GM12878 (cell line): ENCODE results near the gene ABCC1. TPM values are rescaled to one million over a fixed set of nuclear protein-coding genes. Genes with fewer than 3 reads are reported as not detected.

ENCODE experiments used
- ATAC-seq: fragments of 200-7000 bp; cut with Tn5 transposase; 3 replicates; pipeline ENCODE4 v1.9.1; 2020; ENCODE audit warnings: mild to moderate bottlenecking, moderate library complexity
- BruUV-seq: library from RNA; stranded (reverse); fragments of 400-500 nt; replicated peaks from 2 replicates; lab custom pipeline; 2021; lab: Mats Ljungman, UMichigan
- CTCF ChIA-PET: fragments of 300-600 bp; sonication (Branson Sonifier 250); formaldehyde crosslinking; extraction: SDS; loops from one replicate; lab custom pipeline; 2021; ENCODE audit warnings: inconsistent platforms; lab: Yijun Ruan, JAX
- POLR2A ChIA-PET: fragments of 350-600 bp; formaldehyde crosslinking; extraction: SDS; loops from one replicate; lab custom pipeline; 2021; ENCODE audit warnings: inconsistent platforms; lab: Charles Lee
- RAD21 ChIA-PET: fragments of 300-600 bp; sonication (Branson Sonifier 250); formaldehyde crosslinking; loops from one replicate; lab custom pipeline; 2023; ENCODE audit warnings: antibody characterized with exemption; ENCODE audit not compliant: unreplicated experiment; lab: Charles Lee
- SMC1A ChIA-PET: fragments of 300-600 bp; sonication (Branson Sonifier 250); formaldehyde crosslinking; loops from one replicate; lab custom pipeline; 2023; ENCODE audit not compliant: unreplicated experiment, uncharacterized antibody; lab: Charles Lee
- DNase-seq: peaks from one replicate; pipeline ENCODE4 v3.0.0-alpha.2; 2011; ENCODE audit warnings: low read depth, low spot score
- FAIRE-seq: peaks from 3 replicates; lab custom pipeline; 2011; peaks lifted over from hg19 to GRCh38; lab: Jason Lieb, UNC
- H2AFZ ChIP-seq: 2 replicates; pipeline ENCODE4 v1.6.0; 2011; ENCODE audit warnings: low read depth, low read length, control low read depth; ENCODE audit not compliant: control insufficient read depth
- H3K27ac ChIP-seq: 2 replicates; pipeline ENCODE4 v1.5.1; 2011; ENCODE audit warnings: control low read depth; ENCODE audit not compliant: control insufficient read depth, insufficient read depth
- H3K27me3 ChIP-seq, 2 experiments: replicated peaks in 1 of 2; 2 replicates each; pipeline versions ENCODE4 v1.6.0 to v1.6.1; 2011; ENCODE audit warnings: low read length in 1 of 2; ENCODE audit not compliant: control insufficient read depth in 2 of 2, insufficient read depth in 2 of 2
- H3K36me3 ChIP-seq, 2 experiments: 2 replicates each; pipeline ENCODE4 v1.5.1; 2011; ENCODE audit warnings: low read length in 1 of 2; ENCODE audit not compliant: control insufficient read depth in 2 of 2, insufficient read depth in 2 of 2
- H3K4me1 ChIP-seq: 2 replicates; pipeline ENCODE4 v1.6.1; 2011; ENCODE audit warnings: mild to moderate bottlenecking, low read length, moderate library complexity, mixed read lengths; ENCODE audit not compliant: control insufficient read depth, insufficient read depth
- H3K4me2 ChIP-seq: 2 replicates; pipeline ENCODE4 v1.6.0; 2011; ENCODE audit warnings: control low read depth; ENCODE audit not compliant: control insufficient read depth, insufficient read depth
- H3K4me3 ChIP-seq: fragments of 200-600 bp; sonication (generic); 2 replicates; pipeline ENCODE4 v1.5.1; 2016
- H3K79me2 ChIP-seq: 2 replicates; pipeline ENCODE4 v1.6.0; 2011; ENCODE audit warnings: low read length; ENCODE audit not compliant: control insufficient read depth, insufficient read depth
- H3K9ac ChIP-seq: 2 replicates; pipeline ENCODE4 v1.8.0; 2011; ENCODE audit warnings: low read length, control low read depth, mixed read lengths; ENCODE audit not compliant: control insufficient read depth, insufficient read depth
- H3K9me3 ChIP-seq: replicated peaks from 3 replicates; pipeline ENCODE4 v1.5.1; 2011; ENCODE audit warnings: mild to moderate bottlenecking, low read length; ENCODE audit not compliant: control insufficient read depth, insufficient read depth
- H4K20me1 ChIP-seq: 2 replicates; pipeline ENCODE4 v1.6.0; 2011; ENCODE audit not compliant: control insufficient read depth, insufficient read depth
- BCLAF1 ChIP-seq: fragments of 450-650 bp; IDR thresholded peaks from 2 replicates; pipeline ENCODE4 v1.6.1; 2017; ENCODE audit warnings: antibody characterized with exemption, mild to moderate bottlenecking, moderate library complexity
- BHLHE40 ChIP-seq, 2 experiments: fragments of 450-650 bp in 1 of 2; IDR thresholded peaks; 2 replicates each; pipeline ENCODE4 v1.6.1; 2011 to 2017; ENCODE audit warnings: low read depth in 2 of 2, borderline replicate concordance in 1 of 2, improper control_type of control experiment in 1 of 2, low read length in 1 of 2, mild to moderate bottlenecking in 1 of 2
- CHD4 ChIP-seq: fragments of 200-600 bp; sonication (generic); IDR thresholded peaks from 2 replicates; pipeline ENCODE4 v1.6.1; 2016; ENCODE audit warnings: mild to moderate bottlenecking
- EGR1 ChIP-seq, 2 experiments: IDR thresholded peaks; 1 replicate in 1 of 2; 2 replicates in 1 of 2; pipeline ENCODE4 v1.6.1; 2011 to 2012; ENCODE audit warnings: low read depth in 2 of 2, low read length in 2 of 2, borderline replicate concordance in 1 of 2, mild to moderate bottlenecking in 1 of 2, moderate library complexity in 1 of 2
- ESRRA ChIP-seq: IDR thresholded peaks from 2 replicates; pipeline ENCODE4 v1.6.1; 2012; ENCODE audit warnings: mild to moderate bottlenecking, low read length, improper control_type of control experiment
- JUNB ChIP-seq: IDR thresholded peaks from 2 replicates; pipeline ENCODE4 v1.6.1; 2016; ENCODE audit warnings: antibody characterized with exemption, mild to moderate bottlenecking
- MEF2B ChIP-seq: fragments of 450-650 bp; IDR thresholded peaks from 2 replicates; pipeline ENCODE4 v1.6.1; 2018; ENCODE audit warnings: mild to moderate bottlenecking, moderate library complexity; ENCODE audit not compliant: partially characterized antibody, poor library complexity, severe bottlenecking
- NFYB ChIP-seq: IDR thresholded peaks from 2 replicates; pipeline ENCODE4 v1.6.1; 2011; ENCODE audit warnings: low read depth, mild to moderate bottlenecking, low read length, improper control_type of control experiment, moderate library complexity; ENCODE audit not compliant: insufficient read depth
- NR2C2 ChIP-seq: IDR thresholded peaks from 2 replicates; pipeline ENCODE4 v1.6.1; 2011; ENCODE audit warnings: borderline replicate concordance, low read depth; ENCODE audit not compliant: control insufficient read depth, insufficient read length
- NRF1 ChIP-seq: conservative IDR thresholded peaks from 2 replicates; pipeline ENCODE4 v1.6.1; 2011; ENCODE audit warnings: mild to moderate bottlenecking, low read depth, low read length, improper control_type of control experiment
- RUNX3 ChIP-seq: IDR thresholded peaks from 2 replicates; pipeline ENCODE4 v1.6.1; 2012; ENCODE audit warnings: low read length, inconsistent platforms
- SIN3A ChIP-seq: IDR thresholded peaks from 2 replicates; pipeline ENCODE4 v1.6.1; 2012; ENCODE audit warnings: low read depth, low read length, improper control_type of control experiment
- STAT1 ChIP-seq: fragments of 450-650 bp; conservative IDR thresholded peaks from 2 replicates; pipeline ENCODE4 v1.6.1; 2014; ENCODE audit warnings: antibody characterized with exemption, mild to moderate bottlenecking
- USF2 ChIP-seq: IDR thresholded peaks from 2 replicates; pipeline ENCODE4 v1.6.1; 2011; ENCODE audit warnings: low read depth, low read length, improper control_type of control experiment, borderline replicate concordance
- ZNF622 ChIP-seq: fragments of 450-650 bp; IDR thresholded peaks from 2 replicates; pipeline ENCODE4 v1.6.1; 2017; ENCODE audit warnings: mild to moderate bottlenecking, inconsistent platforms
- ZZZ3 ChIP-seq: IDR thresholded peaks from 2 replicates; pipeline ENCODE4 v1.6.1; 2011; ENCODE audit warnings: low read depth; ENCODE audit not compliant: control insufficient read depth, insufficient read length
- WGBS: methylation state at CpG from one replicate; pipeline ENCODE4 v1.1.6; 2016; ENCODE audit warnings: low lambda C conversion rate; ENCODE audit not compliant: insufficient replicate concordance, insufficient coverage; ENCODE audit errors: missing lambda C conversion rate; 5-methylcytosine and 5-hydroxymethylcytosine counted together
- in situ Hi-C: fragments of 300-500 bp; cut with MboI; formaldehyde crosslinking; loops from 9 replicates; pipeline ENCODE4 v1.14.3; 2018; ENCODE audit warnings: mixed read lengths
- intact Hi-C: fragments of 100-400 bp; cut with micrococcal nuclease; formaldehyde crosslinking; loops from one replicate; pipeline ENCODE4 v1.14.2; 2022; ENCODE audit not compliant: unreplicated experiment
- polyA plus RNA-seq, 11 experiments: library from polyadenylated mRNA; depleted of rRNA in 4 of 11; unstranded in 6 of 11; stranded (reverse) in 5 of 11; fragments of >200 nt; fragmentation: Nextera tagmentation in 4 of 11; fragmentation: Illumina TruSeq in 1 of 11; extraction: Ambion mirVana in 4 of 11; extraction: Trizol in 1 of 11; gene quantifications; 1 replicate in 1 of 11; 2 replicates in 10 of 11; pipeline versions ENCODE4 v1.2.1 to v1.2.3, GENCODE V29; 2011 to 2016; ENCODE audit warnings: inconsistent platforms in 2 of 11, missing spikeins in 2 of 11, low read depth in 1 of 11
- total RNA-seq, 4 experiments: library from RNA; depleted of rRNA in 3 of 4; stranded (reverse); fragments of >200 nt in 3 of 4; fragmentation: Illumina TruSeq in 1 of 4; extraction: Trizol in 1 of 4; gene quantifications; 2 replicates each; pipeline versions ENCODE4 v1.2.1 to v1.2.3, GENCODE V29; 2013 to 2021

Gene ABCC1
- total and polyA plus RNA-seq, 10 of the 15 experiments (the other 5 are each of a cell fraction or from before 2014, with no cell fraction given) = 3.2 to 44.6 (median 14.5) TPM

GRCh38 chr16:16121185-16121727, 171.8 kb downstream of the ABCC1 start (continued):
- TF ChIP-seq STAT1 (no peak), BHLHE40 (IDR thresholded peaks at IDR 0.05; ENCODE audit: borderline replicate concordance in 1 of 2, low read depth in 2 of 2, low read length in 1 of 2) (no peak)

- peaks cover 14 to 57% of the 10 kb centered on the region in 2 experiments for H3K36me3 ChIP-seq
- no peak overlapping the region for H3K4me3 ChIP-seq
- ChIA-PET RAD21 (interaction anchor here (0.7 kb wide), 1 partner anchor 122 kb away, joined by 6 read pairs; no protein-coding TSS in a partner anchor), POLR2A (interaction anchor here (0.7 kb wide), 1 partner anchor 532 kb away, joined by 5 read pairs; no protein-coding TSS in a partner anchor), CTCF (no interaction called here), SMC1A (no interaction called here)
- DNase-seq (no peak), ATAC-seq (no peak), FAIRE-seq (no peak)
- TF ChIP-seq ESRRA (no peak), ZNF622 (no peak), SIN3A (no peak), NRF1 (no peak), USF2 (no peak), RUNX3 (no peak), NFYB (no peak), EGR1 (IDR thresholded peaks at IDR 0.05; ENCODE audit: borderline replicate concordance in 1 of 2, low read depth in 2 of 2, low read length in 2 of 2) (no peak), CHD4 (no peak), BCLAF1 (no peak), JUNB (no peak), ZZZ3 (no peak), MEF2B (no peak), NR2C2 (no peak)
- no peak overlapping the region for H2AFZ ChIP-seq
- no peaks in the 10 kb centered on the region for H3K4me1 ChIP-seq
- no peaks in the 10 kb centered on the region for H4K20me1 ChIP-seq
- H3K27ac ChIP-seq = no peak overlapping the region
- no peak overlapping the region for H3K4me2 ChIP-seq
- intact Hi-C loops = loop anchor here (10.0 kb wide), 1 partner anchor 357 kb away; no protein-coding TSS in a partner anchor
- H3K79me2 ChIP-seq = no peaks in the 10 kb centered on the region
- no TSS peak for BruUV-seq
- over 99% methylated on average over 12 of the region's 12 CpGs for WGBS
- H3K9ac ChIP-seq = no peak overlapping the region
- peaks cover 17% of the 10 kb centered on the region for H3K9me3 ChIP-seq
- in situ Hi-C loops = loop anchor here (10.0 kb wide), 1 partner anchor 57 kb away; no protein-coding TSS in a partner anchor
- no peaks in the 10 kb centered on the region for H3K27me3 ChIP-seq
These were observed 172.8 kb downstream of the ABCC1 start for GRCh38 chr16:16122264-16122663.
